ENCODE data around the gene ZNF219. TPM values are rescaled to one million over a fixed set of nuclear protein-coding genes. Genes with fewer than 3 reads are reported as not detected.
A peak's percentile ranks its signal among the peaks of the same experiment; 100 is the strongest.

Gene ZNF219
- polyA plus RNA-seq, 1 donor: 45.2 TPM

DNA sequence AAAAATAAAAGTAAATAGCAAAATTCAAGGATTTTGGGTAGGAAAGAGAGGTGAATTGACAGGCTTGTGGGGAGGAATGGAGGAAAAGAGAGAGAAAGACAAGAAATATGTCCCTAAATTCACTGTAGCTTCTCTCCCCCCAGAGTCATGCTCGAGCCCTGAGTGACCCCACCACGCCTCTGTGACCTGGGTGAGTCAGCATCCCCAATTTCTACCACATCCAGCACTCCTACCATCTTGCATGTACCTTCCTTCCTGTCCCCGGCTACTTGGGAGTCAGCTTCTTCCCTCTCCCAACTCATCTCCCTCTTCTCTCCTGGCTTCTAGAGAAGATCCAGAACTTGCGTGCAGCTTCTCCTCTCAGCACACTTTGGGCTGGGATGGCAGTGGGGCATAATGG lies 9.8 kb downstream of the ZNF219 start:
- H3K27ac ChIP-seq (ENCODE audit: low read length): no peak overlapping the region
- no peaks in the 10 kb centered on the region for H3K27me3 ChIP-seq (ENCODE audit: control insufficient read depth, insufficient read depth, low read length)
- H3K4me3 ChIP-seq (ENCODE audit: low read length): no peak overlapping the region
- H3K9me3 ChIP-seq (ENCODE audit: control insufficient read depth, low read depth, low read length): peaks cover 8% of the 10 kb centered on the region
- H3K36me3 ChIP-seq (ENCODE audit: control insufficient read depth, insufficient read depth, low read length): peaks cover 81% of the 10 kb centered on the region
- no peak for DNase-seq
- peaks cover 19% of the 10 kb centered on the region for H3K4me1 ChIP-seq (ENCODE audit: control insufficient read depth, insufficient read depth, low read length)
- 100% methylated on average over 1 of the region's 4 CpGs for WGBS (ENCODE audit: insufficient coverage, low lambda C conversion rate)

DNA sequence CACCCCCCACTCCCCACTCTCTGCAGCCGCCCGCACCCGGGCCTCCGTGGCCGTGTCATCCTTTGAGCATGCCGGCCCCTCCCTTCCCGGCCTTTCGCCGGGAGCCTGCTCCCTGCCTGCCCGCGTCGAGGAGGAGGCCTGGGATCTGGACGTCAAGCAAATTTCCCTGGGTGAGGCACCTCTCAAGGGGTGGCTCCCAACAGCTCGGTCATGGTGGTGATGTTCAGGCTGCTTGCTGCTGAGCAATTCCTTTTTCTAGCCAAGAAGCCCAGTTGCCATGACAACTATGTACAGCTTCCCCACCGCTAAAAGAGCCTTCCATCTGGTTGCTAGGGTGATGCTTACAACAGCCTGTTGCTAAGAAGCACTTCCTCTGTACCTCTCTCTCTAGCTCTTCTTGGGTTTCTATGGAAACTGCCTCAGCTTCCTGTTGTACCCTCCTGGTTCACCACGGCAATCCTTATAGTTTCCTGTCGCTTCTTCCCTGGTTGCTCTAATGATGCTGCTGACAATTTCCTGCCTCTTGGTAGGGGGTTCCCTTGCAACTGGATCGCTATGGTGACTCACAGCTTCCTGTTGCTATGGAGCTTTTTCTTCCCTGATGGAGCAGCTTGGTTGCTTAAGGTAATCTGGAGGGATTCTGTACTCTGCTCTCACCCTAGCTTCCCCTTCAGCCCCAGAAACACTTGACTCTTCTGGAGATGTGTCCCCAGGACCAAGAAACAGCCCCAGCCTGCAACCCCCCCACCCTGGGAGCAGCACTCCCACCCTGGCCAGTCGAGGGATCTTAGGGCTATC lies 11.0 kb downstream of the ZNF219 start:
- no peaks in the 10 kb centered on the region for H3K27me3 ChIP-seq (ENCODE audit: control insufficient read depth, insufficient read depth, low read length)
- H3K36me3 ChIP-seq (ENCODE audit: control insufficient read depth, insufficient read depth, low read length): peaks cover 83% of the 10 kb centered on the region
- DNase-seq: peak in 1 of 2 donors; percentile 64
- no peak overlapping the region for H3K4me3 ChIP-seq (ENCODE audit: low read length)
- H3K27ac ChIP-seq (ENCODE audit: low read length): no peak overlapping the region
- H3K4me1 ChIP-seq (ENCODE audit: control insufficient read depth, insufficient read depth, low read length): peaks cover 13% of the 10 kb centered on the region
- 20% methylated on average over 1 of the region's 19 CpGs for WGBS (ENCODE audit: insufficient coverage, low lambda C conversion rate)
- H3K9me3 ChIP-seq (ENCODE audit: control insufficient read depth, low read depth, low read length): peaks cover 5% of the 10 kb centered on the region

DNA sequence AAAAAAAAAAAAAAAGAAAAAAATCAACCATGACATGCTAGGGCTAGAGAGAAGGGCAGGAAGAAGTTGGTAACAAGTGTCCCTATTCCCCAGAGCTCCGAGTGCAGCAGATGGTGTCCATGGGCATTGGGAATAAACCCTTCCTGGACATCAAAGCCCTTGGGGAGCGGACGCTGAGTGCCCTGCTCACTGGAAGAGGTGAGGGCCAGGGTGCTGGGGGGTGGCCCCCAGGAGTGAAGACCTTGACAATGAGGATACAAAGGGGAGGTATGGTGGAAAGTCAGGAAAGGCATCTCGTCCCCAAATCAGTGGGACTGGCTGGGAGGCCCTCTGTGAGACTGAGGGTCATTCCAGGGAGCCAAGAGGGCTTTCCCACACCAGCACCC lies 11.6 kb downstream of the ZNF219 start:
- no CpG with 5 or more reads among the region's 4 CpGs for WGBS (ENCODE audit: insufficient coverage, low lambda C conversion rate)
- peaks cover 3% of the 10 kb centered on the region for H3K9me3 ChIP-seq (ENCODE audit: control insufficient read depth, low read depth, low read length)
- H3K36me3 ChIP-seq (ENCODE audit: control insufficient read depth, insufficient read depth, low read length): peaks cover 85% of the 10 kb centered on the region
- no peak for DNase-seq
- peaks cover 13% of the 10 kb centered on the region for H3K4me1 ChIP-seq (ENCODE audit: control insufficient read depth, insufficient read depth, low read length)
- no peak overlapping the region for H3K27ac ChIP-seq (ENCODE audit: low read length)
- H3K4me3 ChIP-seq (ENCODE audit: low read length): no peak overlapping the region
- no peaks in the 10 kb centered on the region for H3K27me3 ChIP-seq (ENCODE audit: control insufficient read depth, insufficient read depth, low read length)

DNA sequence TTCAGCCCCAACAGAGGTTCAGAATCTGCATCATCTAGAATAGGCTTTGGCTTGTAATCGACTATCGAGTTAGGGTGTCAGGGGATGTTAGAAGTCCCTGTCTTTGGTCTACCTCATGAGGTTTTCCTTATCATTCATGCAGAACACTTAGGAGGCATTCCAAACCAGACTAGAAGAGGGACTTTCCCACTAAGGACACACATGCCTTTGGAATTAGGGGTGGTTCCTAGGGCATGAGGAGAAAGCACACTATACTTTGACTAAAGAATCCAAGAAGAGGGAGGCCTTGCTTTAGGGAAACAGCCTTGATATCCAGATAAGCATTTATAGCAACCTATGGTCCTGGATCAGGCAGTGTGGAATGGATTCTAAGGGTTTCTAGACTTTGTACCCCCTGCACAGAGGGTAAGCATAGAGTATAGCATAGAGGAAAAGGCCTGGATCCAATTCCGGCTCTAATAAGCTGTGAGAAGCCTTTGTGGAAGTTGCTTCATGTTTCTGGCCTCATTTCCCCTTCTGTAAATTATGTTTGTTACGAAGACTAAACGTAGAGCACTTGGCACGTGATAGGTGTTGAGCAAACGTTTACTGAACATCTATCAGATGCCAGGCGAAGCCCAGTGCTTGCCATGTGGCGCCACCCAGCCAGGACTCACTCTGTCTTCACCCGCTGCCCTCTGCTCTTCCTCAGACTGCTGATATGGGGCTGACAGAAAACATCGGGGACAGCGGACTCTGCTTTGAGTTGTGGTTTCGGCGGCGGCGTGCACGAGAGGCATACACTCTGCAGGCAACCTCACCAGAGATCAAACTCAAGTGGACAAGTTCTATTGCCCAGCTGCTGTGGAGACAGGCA lies 13.2 kb downstream of the ZNF219 start:
- DNase-seq: peak in 1 of 2 donors; percentile 78
- H3K27me3 ChIP-seq (ENCODE audit: control insufficient read depth, insufficient read depth, low read length): no peaks in the 10 kb centered on the region
- peaks cover 85% of the 10 kb centered on the region for H3K36me3 ChIP-seq (ENCODE audit: control insufficient read depth, insufficient read depth, low read length)
- no peak overlapping the region for H3K4me3 ChIP-seq (ENCODE audit: low read length)
- no peak overlapping the region for H3K27ac ChIP-seq (ENCODE audit: low read length)
- peaks cover 13% of the 10 kb centered on the region for H3K4me1 ChIP-seq (ENCODE audit: control insufficient read depth, insufficient read depth, low read length)
- 80% methylated on average over 1 of the region's 17 CpGs for WGBS (ENCODE audit: insufficient coverage, low lambda C conversion rate)
- no peaks in the 10 kb centered on the region for H3K9me3 ChIP-seq (ENCODE audit: control insufficient read depth, low read depth, low read length)

DNA sequence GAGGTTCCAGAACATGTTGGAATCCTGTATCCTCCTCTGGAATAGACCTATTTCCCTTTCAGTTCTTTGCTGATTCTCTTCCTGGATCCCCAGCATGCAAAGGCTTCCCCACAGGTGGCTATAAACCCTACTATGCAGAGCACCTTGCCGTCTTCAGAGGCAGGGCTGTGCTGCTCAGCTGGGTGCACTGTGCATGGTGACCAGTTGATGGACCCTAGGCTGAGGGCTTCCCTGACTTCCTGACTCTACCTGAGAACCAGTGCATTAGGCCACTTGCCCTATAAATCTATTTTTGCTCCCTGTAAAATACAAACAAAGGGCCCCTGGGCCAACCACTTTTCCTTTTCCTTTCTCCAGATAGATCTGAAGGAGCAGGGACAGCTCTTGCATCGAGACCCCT lies 14.1 kb downstream of the ZNF219 start:
- WGBS (ENCODE audit: insufficient coverage, low lambda C conversion rate): no CpG with 5 or more reads among the region's 2 CpGs
- DNase-seq: no peak
- H3K36me3 ChIP-seq (ENCODE audit: control insufficient read depth, insufficient read depth, low read length): peaks cover 84% of the 10 kb centered on the region
- no peak overlapping the region for H3K4me3 ChIP-seq (ENCODE audit: low read length)
- peaks cover 13% of the 10 kb centered on the region for H3K4me1 ChIP-seq (ENCODE audit: control insufficient read depth, insufficient read depth, low read length)
- H3K27me3 ChIP-seq (ENCODE audit: control insufficient read depth, insufficient read depth, low read length): no peaks in the 10 kb centered on the region
- H3K9me3 ChIP-seq (ENCODE audit: control insufficient read depth, low read depth, low read length): no peaks in the 10 kb centered on the region
- no peak overlapping the region for H3K27ac ChIP-seq (ENCODE audit: low read length)

DNA sequence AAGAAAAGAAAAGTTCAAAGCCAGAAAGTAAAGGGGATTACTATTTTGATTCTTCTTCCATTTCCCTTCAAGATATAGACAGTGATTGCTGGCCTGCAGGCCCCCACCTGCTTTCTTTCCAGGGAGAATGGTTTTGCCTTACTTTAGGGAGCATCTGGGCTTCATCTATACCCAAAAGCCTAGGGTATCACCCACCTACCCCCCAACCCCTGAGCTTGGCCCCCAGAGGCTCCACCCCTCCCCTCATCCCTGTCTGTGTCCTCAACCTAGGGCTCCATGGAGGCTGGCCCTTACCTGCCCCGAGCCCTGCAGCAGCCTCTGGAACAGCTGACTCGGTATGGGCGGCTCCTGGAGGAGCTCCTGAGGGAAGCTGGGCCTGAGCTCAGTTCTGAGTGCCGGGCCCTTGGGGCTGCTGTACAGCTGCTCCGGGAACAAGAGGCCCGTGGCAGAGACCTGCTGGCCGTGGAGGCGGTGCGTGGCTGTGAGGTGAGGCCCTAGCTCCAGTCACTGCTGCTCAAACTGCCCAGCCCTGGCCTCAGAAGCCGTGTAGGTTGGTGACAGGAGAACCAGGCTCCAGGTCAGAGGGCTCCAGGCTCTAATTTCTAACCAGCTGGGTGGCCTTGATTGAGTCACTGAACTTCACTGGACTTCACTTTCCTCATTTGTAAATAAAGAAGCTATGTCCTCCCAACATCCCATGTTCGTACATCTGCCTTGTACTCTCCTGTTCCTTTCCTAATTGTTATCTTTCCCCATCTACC lies 14.7 kb downstream of the ZNF219 start:
- Histone ChIP-seq H3K27me3 (ENCODE audit: control insufficient read depth, insufficient read depth, low read length) (no peaks in the 10 kb centered on the region), H3K27ac (ENCODE audit: low read length) (no peak overlapping the region), H3K4me3 (ENCODE audit: low read length) (no peak overlapping the region), H3K4me1 (ENCODE audit: control insufficient read depth, insufficient read depth, low read length) (peaks cover 13% of the 10 kb centered on the region), H3K36me3 (ENCODE audit: control insufficient read depth, insufficient read depth, low read length) (peaks cover 84% of the 10 kb centered on the region), H3K9me3 (ENCODE audit: control insufficient read depth, low read depth, low read length) (no peaks in the 10 kb centered on the region)
- no peak for DNase-seq
- 80% methylated on average over 1 of the region's 11 CpGs for WGBS (ENCODE audit: insufficient coverage, low lambda C conversion rate)

DNA sequence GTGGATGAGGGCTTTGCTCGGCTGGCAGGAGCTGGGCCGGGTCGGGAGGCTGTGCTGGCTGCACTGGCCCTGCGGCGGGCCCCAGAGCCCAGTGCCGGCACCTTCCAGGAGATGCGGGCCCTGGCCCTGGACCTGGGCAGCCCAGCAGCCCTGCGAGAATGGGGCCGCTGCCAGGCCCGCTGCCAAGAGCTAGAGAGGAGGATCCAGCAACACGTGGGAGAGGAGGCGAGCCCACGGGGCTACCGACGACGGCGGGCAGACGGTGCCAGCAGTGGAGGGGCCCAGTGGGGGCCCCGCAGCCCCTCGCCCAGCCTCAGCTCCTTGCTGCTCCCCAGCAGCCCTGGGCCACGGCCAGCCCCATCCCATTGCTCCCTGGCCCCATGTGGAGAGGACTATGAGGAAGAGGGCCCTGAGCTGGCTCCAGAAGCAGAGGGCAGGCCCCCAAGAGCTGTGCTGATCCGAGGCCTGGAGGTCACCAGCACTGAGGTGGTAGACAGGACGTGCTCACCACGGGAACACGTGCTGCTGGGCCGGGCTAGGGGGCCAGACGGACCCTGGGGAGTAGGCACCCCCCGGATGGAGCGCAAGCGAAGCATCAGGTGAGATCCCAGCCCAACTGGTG lies 16.8 kb downstream of the ZNF219 start:
- no peak for DNase-seq
- Histone ChIP-seq H3K27me3 (ENCODE audit: control insufficient read depth, insufficient read depth, low read length) (no peaks in the 10 kb centered on the region), H3K4me3 (ENCODE audit: low read length) (no peak overlapping the region), H3K36me3 (ENCODE audit: control insufficient read depth, insufficient read depth, low read length) (peaks cover 85% of the 10 kb centered on the region), H3K27ac (ENCODE audit: low read length) (no peak overlapping the region), H3K9me3 (ENCODE audit: control insufficient read depth, low read depth, low read length) (no peaks in the 10 kb centered on the region), H3K4me1 (ENCODE audit: control insufficient read depth, insufficient read depth, low read length) (peaks cover 13% of the 10 kb centered on the region)
- no CpG with 5 or more reads among the region's 30 CpGs for WGBS (ENCODE audit: insufficient coverage, low lambda C conversion rate)

DNA sequence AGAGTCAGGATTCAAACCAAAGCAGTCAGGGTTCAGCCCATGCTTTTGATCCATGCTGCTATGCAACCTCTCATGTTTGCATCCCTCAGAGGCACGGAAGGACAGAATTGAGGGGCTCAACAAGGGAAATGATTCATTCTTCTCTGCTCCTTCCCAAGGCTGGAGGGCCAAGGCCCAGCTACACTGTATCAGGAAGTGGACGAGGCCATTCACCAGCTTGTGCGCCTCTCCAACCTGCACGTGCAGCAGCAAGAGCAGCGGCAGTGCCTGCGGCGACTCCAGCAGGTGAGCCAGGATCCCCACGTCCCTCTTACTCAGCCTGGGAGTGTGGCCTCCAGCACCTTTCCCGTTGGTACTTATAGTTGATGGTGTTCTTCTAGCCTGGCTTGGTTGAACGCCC lies 19.7 kb downstream of the ZNF219 start:
- H3K27me3 ChIP-seq (ENCODE audit: control insufficient read depth, insufficient read depth, low read length): no peaks in the 10 kb centered on the region
- H3K4me3 ChIP-seq (ENCODE audit: low read length): no peak overlapping the region
- no peak overlapping the region for H3K27ac ChIP-seq (ENCODE audit: low read length)
- DNase-seq: no peak
- peaks cover 93% of the 10 kb centered on the region for H3K36me3 ChIP-seq (ENCODE audit: control insufficient read depth, insufficient read depth, low read length)
- H3K4me1 ChIP-seq (ENCODE audit: control insufficient read depth, insufficient read depth, low read length): no peaks in the 10 kb centered on the region
- no CpG with 5 or more reads among the region's 10 CpGs for WGBS (ENCODE audit: insufficient coverage, low lambda C conversion rate)
- H3K9me3 ChIP-seq (ENCODE audit: control insufficient read depth, low read depth, low read length): no peaks in the 10 kb centered on the region

DNA sequence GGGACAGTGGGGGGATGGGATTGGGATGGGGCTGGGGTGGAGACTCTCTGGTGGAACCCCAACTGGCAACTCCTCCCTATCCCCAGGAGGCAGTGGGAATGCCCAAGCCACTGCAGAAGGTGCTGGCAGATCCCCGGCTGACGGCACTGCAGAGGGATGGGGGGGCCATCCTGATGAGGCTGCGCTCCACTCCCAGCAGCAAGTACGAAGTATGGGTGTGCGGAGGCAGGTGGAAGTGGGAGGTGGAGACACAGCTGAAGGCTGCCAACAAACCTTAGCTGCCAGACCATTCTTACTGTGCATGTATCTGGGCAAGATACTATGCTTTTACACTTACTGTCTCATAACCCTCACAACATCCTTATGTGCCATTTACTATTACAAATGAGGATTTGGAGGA lies 20.2 kb downstream of the ZNF219 start:
- no CpG with 5 or more reads among the region's 5 CpGs for WGBS (ENCODE audit: insufficient coverage, low lambda C conversion rate)

DNA sequence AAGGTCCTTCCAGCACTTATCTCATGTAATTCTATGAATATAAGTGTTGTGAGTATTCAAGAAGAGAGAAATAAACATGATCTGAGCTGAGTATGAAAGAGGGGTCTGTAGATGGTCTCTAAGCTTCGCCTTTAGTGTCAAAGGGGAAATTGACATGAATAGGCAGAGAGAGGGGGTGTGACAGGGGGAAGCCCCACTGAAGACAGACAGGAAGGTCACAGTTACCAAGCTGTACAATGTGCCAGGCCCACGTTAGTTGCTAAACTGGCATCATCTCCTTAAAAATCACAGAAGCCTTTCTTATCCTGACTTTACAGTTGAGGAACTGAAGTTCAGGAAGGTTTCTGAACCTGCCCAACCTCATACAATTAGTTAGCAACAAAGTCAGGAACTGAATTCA lies 20.8 kb downstream of the ZNF219 start:
- Histone ChIP-seq H3K27me3 (ENCODE audit: control insufficient read depth, insufficient read depth, low read length) (no peaks in the 10 kb centered on the region), H3K4me3 (ENCODE audit: low read length) (no peak overlapping the region), H3K4me1 (ENCODE audit: control insufficient read depth, insufficient read depth, low read length) (no peaks in the 10 kb centered on the region), H3K9me3 (ENCODE audit: control insufficient read depth, low read depth, low read length) (no peaks in the 10 kb centered on the region), H3K36me3 (ENCODE audit: control insufficient read depth, insufficient read depth, low read length) (peaks cover 93% of the 10 kb centered on the region), H3K27ac (ENCODE audit: low read length) (no peak overlapping the region)
- DNase-seq: no peak
- no CpG with 5 or more reads among the region's 2 CpGs for WGBS (ENCODE audit: insufficient coverage, low lambda C conversion rate)

More for the DNA sequence above, 20.2 kb downstream of the ZNF219 start:
- Histone ChIP-seq H3K4me3 (ENCODE audit: low read length) (no peak overlapping the region), H3K4me1 (ENCODE audit: control insufficient read depth, insufficient read depth, low read length) (no peaks in the 10 kb centered on the region), H3K36me3 (ENCODE audit: control insufficient read depth, insufficient read depth, low read length) (peaks cover 93% of the 10 kb centered on the region), H3K27me3 (ENCODE audit: control insufficient read depth, insufficient read depth, low read length) (no peaks in the 10 kb centered on the region), H3K27ac (ENCODE audit: low read length) (no peak overlapping the region), H3K9me3 (ENCODE audit: control insufficient read depth, low read depth, low read length) (no peaks in the 10 kb centered on the region)
- DNase-seq: no peak
